Right lobe of liver (tissue), 4 donors: Measurements from ENCODE around the gene MRPL52.

Experiments used
- POLR2A ChIP-seq: fragments of 450-650 bp; IDR thresholded peaks from one replicate; pipeline ENCODE4 v1.6.1; 2017; ENCODE audit warnings: antibody characterized with exemption, mild to moderate bottlenecking
- TF ChIP-seq, protein P1 (sequence below), 4 donors: fragments of 200-600 bp in 3 of 4; fragments of 450-650 bp in 1 of 4; IDR thresholded peaks; one replicate each; pipeline versions ENCODE4 v1.5.1 to v1.8.0; 2016 to 2022; ENCODE audit warnings: antibody characterized with exemption in 4 of 4, mild to moderate bottlenecking in 2 of 4
- donor health status: DM: no; HTN: no; CAD: no.
- donor health status: DM: no; HTN: no; CAD: no.
- donor health status: DM: no; HTN: yes; CAD: no.

DNA sequence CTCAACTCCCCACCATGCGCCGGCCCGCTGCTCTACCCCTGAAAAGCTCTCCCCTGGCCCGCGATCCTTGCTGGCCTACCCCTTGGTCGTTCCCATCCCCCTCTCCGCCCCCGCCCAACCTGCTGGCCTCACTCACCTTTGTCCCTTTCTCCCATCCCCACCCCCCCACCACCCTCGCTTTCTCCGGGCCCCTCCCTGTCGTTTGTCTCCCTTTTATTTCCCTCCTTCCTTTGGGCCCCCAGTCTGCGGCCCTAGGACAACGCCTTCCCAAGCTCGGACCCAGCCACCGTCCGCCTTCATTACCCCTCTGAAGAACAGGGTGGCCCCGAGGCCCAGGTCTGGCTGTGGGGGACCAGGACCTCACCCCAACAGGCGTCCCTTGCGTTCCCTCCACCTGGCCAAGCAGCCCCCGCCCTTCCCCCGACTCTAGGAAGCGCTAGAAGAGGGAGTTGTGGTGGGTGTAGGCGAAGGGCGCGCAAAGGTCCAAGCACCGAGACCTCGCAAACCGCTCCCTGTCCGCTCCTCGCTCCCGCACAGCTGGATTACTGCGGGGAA is 7.6 kb upstream of the MRPL52 start:
- TF ChIP-seq POLR2A, result no peak
- TF ChIP-seq, protein P1, sequence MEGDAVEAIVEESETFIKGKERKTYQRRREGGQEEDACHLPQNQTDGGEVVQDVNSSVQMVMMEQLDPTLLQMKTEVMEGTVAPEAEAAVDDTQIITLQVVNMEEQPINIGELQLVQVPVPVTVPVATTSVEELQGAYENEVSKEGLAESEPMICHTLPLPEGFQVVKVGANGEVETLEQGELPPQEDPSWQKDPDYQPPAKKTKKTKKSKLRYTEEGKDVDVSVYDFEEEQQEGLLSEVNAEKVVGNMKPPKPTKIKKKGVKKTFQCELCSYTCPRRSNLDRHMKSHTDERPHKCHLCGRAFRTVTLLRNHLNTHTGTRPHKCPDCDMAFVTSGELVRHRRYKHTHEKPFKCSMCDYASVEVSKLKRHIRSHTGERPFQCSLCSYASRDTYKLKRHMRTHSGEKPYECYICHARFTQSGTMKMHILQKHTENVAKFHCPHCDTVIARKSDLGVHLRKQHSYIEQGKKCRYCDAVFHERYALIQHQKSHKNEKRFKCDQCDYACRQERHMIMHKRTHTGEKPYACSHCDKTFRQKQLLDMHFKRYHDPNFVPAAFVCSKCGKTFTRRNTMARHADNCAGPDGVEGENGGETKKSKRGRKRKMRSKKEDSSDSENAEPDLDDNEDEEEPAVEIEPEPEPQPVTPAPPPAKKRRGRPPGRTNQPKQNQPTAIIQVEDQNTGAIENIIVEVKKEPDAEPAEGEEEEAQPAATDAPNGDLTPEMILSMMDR (IDR thresholded peaks at IDR 0.05), result no peak
